Stimulated activated CD8-positive, alpha-beta memory T cell treated with anti-CD3 and anti-CD28 coated beads, Interleukin-12 subunit alpha, Interleukin-12 subunit beta, amount 100 ng/mL, for 24 hours (primary cell): ENCODE measurements around the gene CLRN3.
A peak's percentile ranks its signal among the peaks of the same experiment; 100 is the strongest.

Experiments used
- DNase-seq: peaks from one replicate; pipeline ENCODE4 v3.0.0-alpha.2; 2020; ENCODE audit errors: extremely low read depth

Gene CLRN3

DNA sequence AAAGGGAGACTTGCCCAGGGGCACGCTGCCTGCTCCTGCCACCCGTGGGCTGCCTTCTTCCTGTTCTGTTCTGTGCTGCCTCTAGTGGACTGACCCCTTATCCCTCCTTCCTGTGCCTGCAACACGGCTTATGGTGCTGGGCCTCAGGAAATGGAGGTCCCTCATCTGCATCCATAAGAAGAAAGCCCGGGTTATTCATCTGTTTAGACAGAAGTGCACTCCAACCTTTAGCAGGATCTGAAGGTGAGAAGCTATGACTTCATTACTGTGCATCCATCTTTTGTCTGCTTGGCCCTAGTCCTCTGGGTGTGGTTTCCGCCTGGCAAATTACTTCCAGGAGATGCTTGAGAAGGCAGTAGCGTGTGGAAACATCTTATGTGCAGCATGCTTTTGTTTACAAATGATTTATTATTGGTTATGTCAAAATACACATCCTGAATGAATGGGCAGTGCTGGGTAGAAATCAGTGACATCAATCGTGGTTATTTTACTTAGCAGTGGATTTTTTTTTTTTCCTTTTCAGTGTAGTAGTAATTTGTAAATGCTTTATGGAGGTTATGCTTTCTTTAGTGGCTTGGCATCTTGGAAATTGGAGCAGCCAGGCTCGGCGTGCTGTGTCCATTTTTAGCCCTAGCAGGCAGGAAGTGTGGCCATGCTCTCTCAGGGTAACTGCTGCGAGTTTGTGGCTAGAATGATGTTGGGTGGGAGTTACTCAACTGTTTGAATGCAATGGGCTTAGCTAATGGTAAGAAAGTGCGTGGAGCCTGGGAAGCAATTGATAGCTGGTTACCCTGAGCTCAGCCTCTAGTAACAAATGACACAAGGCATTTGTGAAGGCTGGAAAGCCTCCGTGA is 26.9 kb upstream of the CLRN3 start:
- DNase-seq = no peak

DNA sequence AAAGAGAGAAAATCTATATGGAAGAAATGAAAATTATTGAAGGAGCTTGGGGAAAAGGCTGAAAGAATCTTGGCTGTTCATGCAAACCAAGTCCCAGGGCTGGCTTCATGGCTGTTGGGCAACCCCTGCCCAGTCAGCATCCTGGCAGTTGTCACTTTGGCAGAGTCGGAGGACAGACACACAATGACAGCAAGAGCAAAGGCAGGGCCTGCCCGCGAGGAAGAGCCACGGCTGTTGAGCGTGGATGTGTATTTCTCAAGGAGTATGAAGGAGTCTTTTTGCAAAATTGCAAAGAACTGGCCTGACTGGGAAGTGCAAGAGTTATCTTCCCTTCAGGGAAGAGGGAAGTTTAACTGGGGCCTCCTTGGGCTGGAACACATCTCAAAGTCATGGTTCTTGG is 25.8 kb upstream of the CLRN3 start:
- DNase-seq = no peak

DNA sequence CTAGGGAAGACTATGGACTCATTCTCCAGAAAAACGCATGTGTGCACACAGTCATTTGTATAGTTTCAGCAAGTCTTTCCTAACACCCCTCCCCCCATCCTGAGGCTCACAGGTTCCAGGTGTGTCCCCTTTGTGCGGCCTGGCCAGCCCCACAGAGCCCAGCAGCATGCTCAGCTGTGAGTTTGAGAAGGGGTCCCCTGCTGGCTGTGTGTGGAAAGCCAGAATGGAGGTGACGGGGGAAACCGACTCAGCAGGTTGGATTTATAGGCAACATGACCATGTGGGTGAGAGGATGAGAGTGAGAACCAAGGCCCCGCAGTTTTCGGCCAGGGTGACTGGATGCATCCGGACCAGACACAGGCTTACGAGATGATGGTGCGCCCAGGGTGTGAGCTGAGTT is 24.1 kb upstream of the CLRN3 start:
- DNase-seq = no peak

DNA sequence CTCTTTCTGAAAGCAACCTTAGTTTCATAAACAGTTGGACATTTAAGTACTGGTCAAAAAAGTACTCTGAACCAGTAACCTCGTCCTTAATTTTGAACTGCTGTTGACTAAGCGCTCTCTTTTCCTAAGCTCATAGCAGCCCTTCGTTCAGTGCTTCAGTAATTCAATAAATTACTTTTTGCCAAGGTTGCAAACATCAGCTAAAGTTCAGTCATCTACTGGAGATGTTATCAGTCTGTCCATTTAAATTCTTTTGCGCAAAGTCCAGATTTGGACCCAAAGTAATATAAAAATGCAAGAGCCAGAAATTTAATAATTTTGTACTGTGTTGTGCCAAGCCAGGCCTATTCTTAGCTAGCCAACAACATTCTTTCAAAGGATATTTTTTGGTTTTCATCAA is 22.6 kb upstream of the CLRN3 start:
- no peak for DNase-seq

DNA sequence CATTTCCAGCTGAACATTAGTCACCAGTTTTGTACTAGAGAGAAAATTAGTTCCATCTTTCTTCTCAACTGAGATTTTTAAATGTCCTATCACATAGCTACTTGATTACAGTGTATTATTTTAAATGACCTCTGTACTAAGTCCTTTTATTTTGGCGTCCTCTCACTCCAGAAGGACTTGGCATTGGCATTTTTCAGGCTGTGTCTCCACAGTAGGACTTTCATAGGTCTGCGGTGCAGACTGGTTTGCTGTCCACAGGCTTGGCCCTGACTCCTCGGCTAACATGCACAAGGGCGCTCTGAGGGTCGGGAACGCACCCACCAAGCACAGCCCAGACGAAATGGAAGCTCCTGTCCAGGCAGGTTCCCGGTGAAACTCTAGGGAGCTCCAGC is 20.6 kb upstream of the CLRN3 start:
- no peak for DNase-seq

DNA sequence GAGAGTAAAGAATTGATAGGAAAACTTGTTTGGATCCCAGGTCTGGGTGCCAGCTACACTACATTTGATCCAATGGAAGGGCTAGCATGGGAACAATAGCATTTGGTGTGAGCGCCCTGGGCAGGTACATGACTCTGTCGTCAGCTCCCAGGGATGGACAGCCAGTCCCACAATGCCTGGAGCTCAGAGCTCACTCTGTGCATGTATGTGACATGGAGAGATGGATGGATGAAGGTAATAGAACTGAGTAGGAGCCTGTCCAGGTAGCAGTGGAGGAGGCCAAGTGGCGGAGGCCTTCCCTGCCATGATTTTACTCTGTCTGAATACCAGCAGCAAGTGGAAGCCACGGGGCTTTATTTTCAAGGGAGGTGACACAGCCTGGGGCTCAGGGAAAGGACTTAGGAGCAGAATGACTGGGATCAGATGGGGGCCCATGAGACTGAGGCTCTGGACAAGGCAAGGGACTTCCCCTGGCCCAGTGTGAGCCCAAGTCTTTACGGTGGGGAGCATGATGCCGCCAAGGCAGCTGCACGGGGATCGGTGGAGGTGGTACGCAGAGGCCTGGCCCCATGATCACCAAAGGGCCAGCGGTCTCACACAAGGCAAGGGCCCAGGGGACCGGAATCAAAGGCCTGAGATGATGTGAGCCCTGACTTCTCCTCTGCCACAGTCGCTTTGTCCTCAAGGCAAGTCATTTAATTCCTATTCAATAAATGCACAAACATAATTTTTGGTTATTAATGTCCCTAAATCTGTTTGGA is 20.0 kb upstream of the CLRN3 start:
- no peak for DNase-seq

DNA sequence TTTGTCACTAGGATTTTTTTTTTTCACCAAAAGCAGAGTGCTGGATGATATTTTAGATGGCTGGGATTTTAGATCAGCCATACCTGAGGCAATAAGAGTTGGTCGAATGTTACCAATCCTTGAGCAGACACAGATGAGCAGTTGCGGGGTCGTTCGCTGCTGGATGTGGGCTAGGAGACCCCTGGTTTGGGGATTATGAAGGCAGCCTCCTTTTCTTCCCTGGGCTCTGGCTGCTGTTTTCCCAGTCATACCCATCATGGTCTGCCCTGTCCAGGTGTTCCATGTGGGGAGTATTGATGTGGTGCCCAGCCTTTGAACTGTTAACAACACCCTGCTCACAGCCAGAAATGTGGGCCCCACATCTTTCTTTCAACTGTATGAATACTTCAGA is 19.1 kb upstream of the CLRN3 start:
- no peak for DNase-seq

DNA sequence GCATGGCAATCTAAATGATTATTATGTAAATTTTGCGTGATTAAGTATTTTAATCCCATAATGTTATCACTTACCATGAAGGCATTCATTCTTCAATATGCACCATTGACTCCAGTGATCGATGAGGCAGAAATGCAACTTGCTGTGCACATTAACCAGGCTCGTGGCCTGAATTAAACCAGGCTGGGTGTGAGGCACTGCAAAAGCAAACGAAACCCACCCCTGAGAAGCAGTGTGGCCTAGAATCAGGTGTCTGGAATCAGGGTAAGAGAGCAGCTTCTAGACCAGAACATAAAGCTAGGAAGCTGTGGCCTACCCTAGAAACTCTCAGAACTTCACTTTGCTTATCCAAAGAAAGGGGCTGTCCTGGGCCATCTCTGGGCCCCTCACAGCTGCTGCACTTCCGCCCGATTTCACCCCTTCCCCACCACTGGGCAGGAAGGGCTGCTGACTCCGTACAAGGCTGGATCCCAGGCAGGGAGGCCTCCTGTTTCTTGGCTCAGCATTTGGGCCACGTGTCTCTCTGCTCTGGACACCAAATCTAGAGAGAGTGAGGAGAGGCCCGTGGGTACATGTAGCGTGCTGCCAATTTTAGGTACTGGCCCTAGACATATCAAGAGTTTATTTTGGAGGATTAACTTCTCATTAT is 18.6 kb upstream of the CLRN3 start:
- DNase-seq = no peak

DNA sequence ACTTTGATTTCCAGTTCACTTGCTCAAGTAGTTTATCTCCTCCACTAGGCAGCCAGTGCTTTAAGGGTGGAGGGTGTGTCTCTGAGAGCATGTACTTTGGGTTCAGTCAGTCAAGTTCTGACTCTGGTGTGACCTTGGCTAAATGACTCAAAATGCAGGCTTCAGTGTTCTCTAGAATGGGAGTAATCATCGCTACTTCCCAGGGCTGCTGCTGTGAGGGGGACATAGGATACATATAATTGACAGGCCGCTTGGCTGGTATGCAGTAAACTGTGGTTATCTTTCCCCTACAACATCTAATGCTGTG is 17.7 kb upstream of the CLRN3 start:
- DNase-seq = no peak

DNA sequence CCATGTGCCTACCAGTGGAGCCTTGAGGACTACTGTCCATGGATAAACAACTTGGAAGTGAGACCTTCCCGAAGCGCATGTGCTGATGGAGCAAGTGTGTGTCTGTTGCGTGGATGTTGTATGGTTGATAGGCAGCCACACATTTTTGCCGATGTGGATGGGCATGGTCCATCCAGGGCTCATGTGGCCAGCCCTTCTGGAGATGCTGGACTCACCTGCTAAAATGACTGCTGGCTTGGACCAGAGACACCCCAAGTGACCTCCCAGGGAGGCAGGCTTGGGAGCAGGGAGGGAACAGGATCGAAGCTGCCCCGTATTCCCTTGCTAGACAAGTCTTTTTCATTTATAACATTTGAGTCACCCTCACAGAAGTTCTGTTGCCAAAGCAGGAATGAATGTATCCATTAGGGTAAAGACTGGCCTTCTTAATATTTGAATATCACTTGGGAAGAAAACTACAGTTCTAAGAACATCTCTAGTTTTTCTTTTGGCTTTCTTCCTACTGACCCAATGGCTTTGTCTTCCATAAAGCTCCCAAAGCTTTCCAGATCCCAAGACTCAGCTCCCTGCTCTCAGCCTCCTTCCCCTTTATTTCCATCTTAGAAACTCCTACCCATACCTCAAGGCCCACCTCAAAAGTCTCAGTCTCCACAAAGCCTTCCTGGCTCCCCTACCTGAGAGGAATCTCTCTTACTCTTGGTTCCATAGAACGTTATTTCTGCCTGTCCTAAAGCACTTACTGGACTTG is 17.1 kb upstream of the CLRN3 start:
- no peak for DNase-seq

DNA sequence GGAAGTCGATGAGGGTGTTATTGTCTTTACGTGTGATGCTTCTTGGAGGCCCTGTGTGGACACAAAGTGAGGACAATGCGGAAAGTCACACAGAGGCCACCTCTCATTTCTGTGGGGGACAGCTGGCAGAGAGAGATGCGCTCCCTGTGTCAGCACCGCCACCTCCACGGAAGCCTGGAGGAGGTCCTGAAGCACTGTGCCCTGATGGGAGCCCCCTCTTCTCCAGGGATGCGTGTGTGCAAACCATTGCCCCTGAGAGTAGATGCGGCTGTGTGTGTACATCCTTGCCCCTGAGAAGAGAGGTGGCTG is 16.2 kb upstream of the CLRN3 start:
- DNase-seq = no peak

DNA sequence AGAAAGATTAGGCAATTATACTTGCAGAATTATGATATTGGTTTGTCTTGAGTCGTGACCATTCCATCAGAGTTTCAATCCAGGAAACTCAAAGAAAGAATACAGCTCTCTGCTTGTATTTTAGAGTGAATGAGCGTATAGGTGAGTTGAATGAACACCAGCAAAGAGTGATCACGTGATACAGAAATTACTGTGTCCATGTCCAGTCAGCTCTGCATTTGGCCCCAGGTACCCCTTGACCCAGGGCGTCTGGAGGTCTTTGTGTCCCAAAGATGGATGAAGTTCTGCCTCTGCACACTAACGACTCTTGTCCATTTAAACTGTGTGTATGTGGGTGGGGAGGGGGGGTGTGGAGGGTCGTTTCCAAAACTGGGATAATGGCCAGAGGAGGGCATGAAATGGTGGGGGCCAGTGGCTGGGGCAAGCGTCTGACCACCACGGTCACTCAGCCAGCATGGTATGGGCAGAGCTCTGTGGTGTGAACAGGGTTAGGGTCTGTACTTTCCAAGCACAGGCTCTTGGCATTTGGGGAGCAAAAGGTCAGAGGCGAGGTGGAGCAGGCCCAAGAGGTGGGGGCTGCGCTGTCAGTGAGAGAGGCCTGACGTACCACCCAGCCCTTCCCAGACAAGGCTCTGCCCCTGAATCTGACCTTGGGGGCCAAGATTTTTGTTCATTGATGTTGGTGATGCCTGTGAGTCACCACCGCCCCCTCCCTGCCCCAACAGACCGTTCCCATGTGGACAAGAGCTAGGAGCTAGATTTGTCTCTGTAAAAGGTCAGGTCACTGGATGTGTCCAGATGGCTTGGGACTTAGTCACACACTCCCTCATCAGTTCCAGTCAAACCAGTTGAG is 15.6 kb upstream of the CLRN3 start:
- DNase-seq = no peak

DNA sequence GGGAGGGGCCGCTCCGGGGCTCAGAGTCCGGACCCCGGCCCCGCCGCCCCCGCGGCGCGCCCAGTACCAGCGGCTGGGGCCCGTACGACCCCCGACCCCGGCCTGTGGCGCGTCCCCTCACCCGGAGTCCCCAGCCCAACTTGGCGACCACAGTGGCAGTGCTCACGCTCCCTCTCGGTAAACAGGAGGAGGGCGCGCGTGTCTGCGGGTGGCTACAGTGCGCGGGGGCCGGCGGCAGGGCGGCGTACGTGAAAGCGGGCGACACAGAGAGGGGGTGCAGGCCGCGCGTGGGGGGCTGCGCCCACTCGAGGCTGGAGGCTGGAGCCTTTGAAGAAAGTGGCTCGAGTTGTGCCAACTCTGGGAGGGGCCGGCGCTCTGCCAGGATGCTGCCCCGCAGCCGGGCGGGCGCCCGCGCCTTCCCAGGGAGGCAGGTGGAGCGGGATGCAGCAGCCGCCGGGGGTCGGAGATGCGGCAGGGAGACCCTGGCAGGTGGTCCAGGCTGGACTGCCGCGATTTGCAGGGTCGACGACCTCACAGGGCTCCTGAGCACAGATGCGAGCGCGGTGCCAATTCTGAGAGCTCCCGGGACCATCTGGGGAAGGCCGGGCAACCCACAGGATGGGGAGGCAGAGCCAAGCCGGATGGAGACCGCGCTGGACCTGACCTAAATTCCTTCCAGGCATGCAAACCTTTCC is 14.8 kb upstream of the CLRN3 start:
- no peak for DNase-seq

DNA sequence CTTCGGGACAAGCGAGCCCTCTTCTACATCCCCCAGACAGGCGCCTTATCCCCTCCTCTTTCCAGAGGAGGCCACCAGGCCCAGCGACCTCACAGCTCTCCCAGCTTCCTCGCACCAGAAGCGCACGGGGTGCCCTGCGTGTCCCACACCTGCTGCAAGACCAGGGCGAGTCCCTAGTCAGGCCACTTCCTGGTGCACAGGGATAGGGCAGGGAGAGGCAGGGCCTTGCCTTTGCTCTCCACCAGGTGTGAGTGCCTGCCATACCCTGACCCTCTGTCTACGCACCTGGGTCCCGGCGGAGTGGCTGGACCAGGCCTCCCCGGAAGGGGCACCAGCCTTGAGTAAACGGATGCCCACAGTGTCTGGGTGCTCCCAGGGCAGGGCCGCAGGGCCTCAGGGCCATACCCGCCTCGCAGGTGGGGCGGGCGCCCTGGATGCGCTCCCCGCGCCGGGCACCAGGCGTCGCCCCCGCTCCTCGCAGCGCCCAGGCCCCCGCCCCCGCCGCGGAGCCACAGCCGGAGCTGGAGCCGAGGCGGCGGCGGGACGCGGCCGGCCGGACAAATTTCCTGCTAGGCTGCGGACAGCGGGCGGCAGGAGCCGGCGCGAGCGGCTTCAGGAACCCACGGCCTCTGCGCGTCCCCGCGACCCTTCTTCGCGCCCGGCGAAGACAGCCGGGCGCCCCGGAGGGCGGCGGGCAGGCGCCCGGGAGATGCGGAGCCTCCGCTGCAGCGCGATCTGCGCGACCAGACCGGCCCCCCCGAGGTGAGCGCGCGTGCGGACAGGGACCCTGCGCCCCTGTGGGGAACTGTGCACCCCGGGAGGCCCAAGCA is 14.0 kb upstream of the CLRN3 start, which contains the start of gene PTPRE:
Gene PTPRE, plus strand, starts transcription at position 556 of the 830 bp plus-strand sequence. CDS start 133,779 bp downstream, outside the sequence.
- peak; percentile 33 for DNase-seq

DNA sequence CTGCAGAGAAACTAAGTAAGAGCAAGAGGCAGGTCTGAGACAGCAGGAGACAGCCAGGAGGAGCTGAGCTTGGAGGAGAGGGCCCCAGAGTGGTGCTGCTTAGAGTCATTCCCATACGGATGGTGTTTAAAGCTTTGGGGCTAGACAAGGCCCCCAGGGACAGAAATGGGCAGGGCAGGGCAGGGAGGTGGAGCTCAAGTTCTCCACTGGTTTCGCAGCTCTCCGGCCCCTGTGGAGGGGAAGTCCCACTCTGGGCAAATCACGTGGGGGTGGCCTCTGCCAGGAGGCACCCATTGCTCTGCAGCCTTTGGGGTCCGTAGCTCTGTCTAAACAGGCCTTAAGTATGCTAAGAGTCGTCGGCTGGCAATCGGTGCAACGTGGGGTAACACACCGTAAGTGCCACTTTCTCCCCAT is 13.1 kb upstream of the CLRN3 start:
- DNase-seq = no peak

DNA sequence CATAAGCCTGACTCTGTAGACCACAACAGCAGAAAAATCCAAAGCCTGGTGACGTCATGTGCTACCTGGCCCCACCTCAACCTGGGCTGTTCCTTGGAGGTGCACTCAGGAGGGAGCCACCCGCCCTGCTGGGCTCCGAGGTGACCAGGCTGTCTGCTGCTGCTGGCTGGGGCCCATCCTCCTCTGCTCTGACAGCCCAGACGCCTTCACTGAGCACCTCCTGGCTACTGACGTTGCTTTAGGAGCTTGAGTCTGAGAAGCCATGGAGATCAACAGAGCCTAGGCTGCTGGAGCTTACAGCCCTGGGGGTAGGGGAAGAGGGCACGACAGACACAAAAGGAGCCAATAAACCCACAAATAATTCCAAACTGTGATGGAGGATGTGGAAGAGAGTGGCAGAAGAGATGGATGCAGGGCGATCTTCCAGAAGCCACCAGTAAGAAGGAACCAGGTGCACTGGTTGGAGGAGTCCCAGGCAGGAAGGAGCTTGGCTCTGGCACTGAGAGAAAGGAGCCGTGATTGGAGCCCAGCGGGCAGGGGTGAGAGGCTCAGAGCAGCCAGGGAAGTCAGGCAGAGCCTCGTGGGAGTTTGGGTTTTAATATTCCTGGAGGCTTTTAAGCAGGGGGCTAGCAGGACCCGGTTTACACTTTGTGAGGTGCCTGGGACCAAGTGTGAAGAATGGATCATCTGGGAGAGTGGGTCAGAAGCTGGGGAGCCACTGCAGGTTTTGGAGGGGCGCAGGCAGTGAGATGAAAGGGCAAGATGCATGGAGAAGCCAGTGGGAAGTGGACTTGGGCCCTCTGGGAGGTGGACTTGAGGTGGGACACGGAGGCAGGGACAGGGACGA is 12.5 kb upstream of the CLRN3 start:
- no peak for DNase-seq

DNA sequence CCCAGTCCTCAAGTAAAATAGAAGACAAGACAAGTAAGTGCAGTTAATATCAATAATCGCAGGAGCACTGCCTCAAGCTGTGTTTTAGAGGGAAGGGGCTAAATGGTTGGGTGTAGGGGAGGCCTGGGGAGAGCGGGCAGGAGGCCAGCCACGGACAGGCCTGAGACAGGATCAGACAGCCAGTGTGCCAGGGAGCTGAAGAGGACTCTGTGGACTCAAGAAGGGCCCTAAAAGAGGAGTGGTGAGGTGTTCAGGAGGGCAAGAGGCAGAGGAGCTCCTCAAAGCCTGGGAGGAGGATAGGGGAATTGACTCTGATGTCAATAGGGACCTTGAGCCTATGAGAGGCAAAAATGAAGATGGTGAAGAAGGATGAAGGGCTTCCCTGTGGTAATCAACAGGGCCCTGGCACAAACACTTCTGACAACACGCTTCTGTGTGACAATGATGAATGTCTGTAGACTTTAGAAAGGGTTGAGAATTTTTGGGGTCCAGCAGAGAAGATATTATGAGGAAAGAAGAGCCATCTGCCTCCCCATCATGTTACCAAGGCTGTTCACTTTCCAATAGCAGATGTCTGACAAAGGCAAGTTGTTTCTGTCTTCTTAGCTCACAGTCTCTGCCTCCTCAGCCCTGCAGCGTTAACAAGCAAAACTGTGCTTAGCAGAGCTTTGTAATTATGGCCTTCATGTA is 11.7 kb upstream of the CLRN3 start:
- DNase-seq = no peak

DNA sequence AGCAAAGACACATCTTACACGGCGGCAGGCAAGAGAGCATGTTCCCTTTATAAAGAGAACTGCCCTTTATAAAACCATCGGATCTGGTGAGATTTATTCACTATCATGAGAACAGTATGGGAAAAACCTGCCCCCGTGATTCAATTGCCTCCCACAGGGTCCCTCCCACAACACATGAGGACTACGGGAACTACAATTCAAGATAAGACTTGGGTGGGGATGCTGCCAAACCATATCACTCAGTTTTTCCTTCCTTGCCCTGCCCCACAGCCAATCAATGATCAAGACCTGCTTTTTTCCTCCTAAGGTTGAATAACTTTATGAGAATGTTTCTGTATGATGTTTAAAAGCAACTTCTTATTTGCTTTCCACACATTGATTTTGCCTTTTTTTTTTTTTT is 11.0 kb upstream of the CLRN3 start:
- DNase-seq = no peak
